ENCODE data around the gene TNK2.

The TNK2 gene

DNA sequence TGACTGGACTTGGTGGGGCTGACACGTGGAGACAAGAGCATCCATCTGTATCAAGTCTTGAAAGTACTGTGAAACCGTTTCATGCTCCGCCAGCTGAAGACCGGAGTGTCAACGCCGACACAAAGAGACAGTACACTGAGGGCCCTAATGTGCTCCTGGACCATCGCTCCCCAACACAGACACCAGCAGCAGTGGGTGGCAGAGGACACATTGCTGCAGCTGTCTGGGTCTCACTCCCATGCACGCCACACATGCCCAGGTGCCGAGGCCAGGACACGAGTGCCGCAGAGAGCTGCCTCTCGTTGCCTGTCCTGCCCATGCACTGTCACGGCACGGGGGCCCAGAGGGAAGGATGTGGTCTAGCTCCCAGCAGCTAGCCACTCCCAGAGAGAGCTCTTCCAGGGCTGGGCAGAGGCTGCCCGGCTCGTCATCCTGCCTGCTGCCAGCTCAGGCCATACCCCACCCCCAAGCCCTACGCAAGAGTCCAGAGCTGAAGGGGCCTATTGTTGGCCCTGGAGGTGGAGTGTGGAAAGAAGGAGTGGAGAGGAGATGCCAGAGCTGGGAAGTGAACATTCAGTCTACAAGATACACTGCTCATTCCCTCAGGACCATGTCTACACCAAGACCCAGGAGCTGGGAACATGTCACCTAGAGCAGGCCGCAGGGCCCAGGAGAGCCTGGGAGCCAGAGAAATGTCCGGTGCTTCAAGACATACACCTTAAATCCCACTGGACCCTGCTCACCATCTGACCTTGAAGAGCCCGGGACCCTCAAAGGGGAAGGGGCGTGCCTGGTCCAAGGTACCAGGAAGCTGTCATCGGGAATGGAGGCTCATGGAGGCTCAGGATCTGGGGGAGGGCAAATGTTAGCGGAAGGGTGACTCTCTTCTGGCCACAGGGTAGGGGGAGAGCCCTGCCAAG, 7.7 kb downstream of the TNK2 start:
- H3K4me3 ChIP-seq (ENCODE audit: low read length): no peak overlapping the region
- TF ChIP-seq, protein P1, sequence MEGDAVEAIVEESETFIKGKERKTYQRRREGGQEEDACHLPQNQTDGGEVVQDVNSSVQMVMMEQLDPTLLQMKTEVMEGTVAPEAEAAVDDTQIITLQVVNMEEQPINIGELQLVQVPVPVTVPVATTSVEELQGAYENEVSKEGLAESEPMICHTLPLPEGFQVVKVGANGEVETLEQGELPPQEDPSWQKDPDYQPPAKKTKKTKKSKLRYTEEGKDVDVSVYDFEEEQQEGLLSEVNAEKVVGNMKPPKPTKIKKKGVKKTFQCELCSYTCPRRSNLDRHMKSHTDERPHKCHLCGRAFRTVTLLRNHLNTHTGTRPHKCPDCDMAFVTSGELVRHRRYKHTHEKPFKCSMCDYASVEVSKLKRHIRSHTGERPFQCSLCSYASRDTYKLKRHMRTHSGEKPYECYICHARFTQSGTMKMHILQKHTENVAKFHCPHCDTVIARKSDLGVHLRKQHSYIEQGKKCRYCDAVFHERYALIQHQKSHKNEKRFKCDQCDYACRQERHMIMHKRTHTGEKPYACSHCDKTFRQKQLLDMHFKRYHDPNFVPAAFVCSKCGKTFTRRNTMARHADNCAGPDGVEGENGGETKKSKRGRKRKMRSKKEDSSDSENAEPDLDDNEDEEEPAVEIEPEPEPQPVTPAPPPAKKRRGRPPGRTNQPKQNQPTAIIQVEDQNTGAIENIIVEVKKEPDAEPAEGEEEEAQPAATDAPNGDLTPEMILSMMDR (conservative IDR thresholded peaks at IDR 0.05; ENCODE audit: low read depth, low read length): no peak
- peak; percentile 73 for DNase-seq (ENCODE audit: low read depth)

DNA sequence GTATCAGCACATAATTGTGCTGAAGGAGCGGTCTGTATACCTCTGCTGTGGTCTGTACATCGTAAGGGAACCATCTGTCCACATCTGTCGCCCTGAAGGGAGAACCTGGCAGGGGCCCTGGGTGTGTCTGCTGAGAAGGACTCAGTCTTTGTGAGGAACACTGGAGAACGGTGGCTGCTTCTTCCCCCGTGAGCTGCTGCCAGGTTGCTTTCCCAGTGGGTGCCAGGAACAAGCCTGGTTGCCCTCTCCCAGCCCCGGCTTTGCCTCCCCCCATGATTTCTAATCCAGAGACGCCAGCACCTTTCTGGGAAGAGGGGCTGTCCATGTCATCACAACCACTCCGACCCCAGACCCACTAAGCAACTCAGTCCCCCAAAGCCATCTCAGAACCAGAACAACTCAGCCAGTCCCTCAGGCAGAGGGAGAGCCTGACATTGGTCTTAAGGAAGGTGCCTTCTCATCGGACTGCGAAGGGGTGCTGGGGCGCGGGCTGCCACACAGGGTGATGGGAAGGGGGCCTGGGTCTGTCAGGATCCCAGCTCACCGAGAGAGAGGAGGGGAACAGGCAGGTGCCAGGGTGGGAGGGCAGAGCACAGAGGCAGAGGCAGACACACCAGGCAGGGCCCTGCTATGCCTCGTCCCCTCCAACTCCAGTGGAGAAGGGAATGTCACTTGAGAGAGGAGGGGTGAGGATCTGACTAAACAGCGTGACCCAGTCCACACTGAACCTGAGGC, 8.5 kb downstream of the TNK2 start:
- no peak for DNase-seq (ENCODE audit: low read depth)
- TF ChIP-seq, protein P1 (conservative IDR thresholded peaks at IDR 0.05; ENCODE audit: low read depth, low read length): no peak
- no peak overlapping the region for H3K4me3 ChIP-seq (ENCODE audit: low read length)

DNA sequence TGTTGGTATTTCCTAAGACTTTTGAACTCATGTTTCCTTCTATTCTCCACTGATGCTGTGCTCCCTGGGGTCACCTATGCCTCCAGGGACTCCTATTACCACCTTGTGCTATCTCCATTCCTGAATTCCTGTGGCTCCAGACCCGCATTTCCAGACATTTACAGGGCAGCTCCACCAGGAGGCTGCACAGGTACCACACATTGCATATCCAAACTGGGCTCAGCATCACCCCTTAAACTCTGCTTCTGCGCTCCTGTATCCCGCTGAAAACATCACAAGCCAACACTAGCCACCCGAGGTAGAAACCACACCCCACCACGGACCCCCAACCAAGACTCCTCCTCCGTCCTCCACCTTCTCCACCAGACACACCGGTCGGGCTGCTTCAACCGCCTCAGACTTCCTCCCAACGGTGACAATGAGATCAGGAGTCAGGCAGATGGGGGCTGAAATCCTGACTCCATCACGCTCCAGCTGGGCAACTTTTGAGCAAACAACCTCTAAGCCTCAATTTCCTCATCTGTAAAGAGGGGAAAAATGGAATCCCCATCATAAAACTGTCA, 10.4 kb downstream of the TNK2 start:
- DNase-seq (ENCODE audit: low read depth): no peak
- no peak overlapping the region for H3K4me3 ChIP-seq (ENCODE audit: low read length)
- TF ChIP-seq, protein P1 (conservative IDR thresholded peaks at IDR 0.05; ENCODE audit: low read depth, low read length): peak; percentile 39

- H3K4me3 ChIP-seq (ENCODE audit: low read length): no peak overlapping the region
- TF ChIP-seq, protein P1 (conservative IDR thresholded peaks at IDR 0.05; ENCODE audit: low read depth, low read length): no peak
- no peak for DNase-seq (ENCODE audit: low read depth)
These were observed 11.1 kb downstream of the TNK2 start for GRCh38 chr3:195897081-195897852.

GRCh38 chr3:195896361-195897080, 11.8 kb downstream of the TNK2 start:
- H3K4me3 ChIP-seq (ENCODE audit: low read length): peak overlapping the region; percentile 43
- TF ChIP-seq, protein P1 (conservative IDR thresholded peaks at IDR 0.05; ENCODE audit: low read depth, low read length): no peak
- no peak for DNase-seq (ENCODE audit: low read depth)

DNA sequence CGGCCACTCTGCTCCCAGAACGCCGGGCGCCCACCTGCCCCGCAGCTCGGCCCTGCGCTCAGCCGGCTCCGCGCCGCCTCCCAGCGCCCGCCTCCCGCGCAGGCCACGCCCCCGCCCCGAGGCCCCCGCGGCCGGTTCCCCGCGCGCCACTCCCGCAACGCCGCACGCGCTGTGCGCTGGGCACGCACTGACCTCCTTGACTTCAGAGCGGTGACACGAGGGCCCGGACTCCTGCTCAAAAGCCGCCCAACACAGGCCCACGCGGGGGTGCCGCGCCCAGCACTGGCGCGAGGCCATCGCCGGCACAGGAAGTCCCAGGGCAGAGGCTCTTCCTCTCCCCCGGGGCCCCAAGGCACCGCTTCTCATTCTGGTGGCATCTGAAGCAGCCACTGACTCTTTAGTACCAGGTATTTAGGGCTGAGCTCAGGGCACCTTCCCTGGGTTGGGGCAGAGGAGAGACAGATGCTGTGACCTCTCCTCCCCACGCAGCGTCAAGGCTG, 12.4 kb downstream of the TNK2 start:
- no peak for DNase-seq (ENCODE audit: low read depth)
- H3K4me3 ChIP-seq (ENCODE audit: low read length): peak overlapping the region; percentile 66
- TF ChIP-seq, protein P1 (conservative IDR thresholded peaks at IDR 0.05; ENCODE audit: low read depth, low read length): no peak
